H54 (cell line): Measurements from ENCODE around the gene ATF6.
"Not testable (repeated sequence)": the region's sequence is repeated elsewhere in the genome, so short reads cannot be mapped to it uniquely, and the experiment has no call there.

ENCODE experiments used
- DNase-seq: peaks from one replicate; pipeline ENCODE4 v3.0.0; 2011; ENCODE audit warnings: low spot score, mixed read lengths; ENCODE audit not compliant: insufficient read length
- FAIRE-seq: peaks from 3 replicates; lab custom pipeline; 2011; peaks lifted over from hg19 to GRCh38; lab: Jason Lieb, UNC
- POLR2A ChIP-seq: IDR thresholded peaks from 2 replicates; pipeline ENCODE4 v1.6.1; 2011; ENCODE audit warnings: low read depth, mild to moderate bottlenecking, low read length

Gene ATF6

DNA sequence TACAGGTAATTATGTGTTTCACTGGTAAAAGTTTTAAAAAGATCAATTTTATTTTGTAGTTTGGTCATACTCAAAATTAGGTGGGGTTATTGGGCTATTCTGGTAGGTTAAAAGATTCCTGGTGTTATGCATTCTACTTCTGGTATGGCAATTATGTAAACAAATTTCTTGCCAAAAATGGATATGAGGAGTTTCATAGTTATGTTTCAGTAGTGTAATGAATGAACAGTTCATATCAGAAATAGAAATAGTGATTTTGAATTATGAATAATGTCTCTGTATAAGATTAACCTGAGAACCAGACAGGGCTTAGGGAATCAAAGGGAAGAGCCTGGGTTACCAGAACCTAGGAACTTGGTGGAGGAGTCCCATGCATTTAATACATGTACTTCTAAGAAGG lies 15.9 kb downstream of the ATF6 start:
- FAIRE-seq (no peak), DNase-seq (no peak)
- TF ChIP-seq POLR2A = no peak

DNA sequence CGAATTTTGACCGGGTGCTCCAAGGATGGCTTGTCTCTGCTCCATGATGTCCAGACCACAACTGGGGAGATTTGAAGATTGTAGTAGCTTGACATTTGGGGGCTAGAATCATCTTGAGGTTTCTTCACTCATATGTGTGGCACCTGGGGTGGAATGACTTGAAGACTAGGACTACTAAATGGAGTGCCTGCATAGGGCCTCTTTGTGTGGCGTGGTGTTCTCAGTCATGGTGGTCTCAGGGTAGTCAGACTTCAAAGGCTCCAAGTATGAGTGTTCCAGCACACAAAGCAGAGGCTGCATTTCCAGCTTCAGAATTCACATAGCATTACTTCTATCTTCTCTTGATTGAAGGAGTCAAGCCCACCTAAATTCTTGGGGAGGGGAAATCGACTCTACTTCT lies 16.8 kb downstream of the ATF6 start:
- FAIRE-seq (no peak), DNase-seq (no peak)
- no peak for TF ChIP-seq POLR2A

DNA sequence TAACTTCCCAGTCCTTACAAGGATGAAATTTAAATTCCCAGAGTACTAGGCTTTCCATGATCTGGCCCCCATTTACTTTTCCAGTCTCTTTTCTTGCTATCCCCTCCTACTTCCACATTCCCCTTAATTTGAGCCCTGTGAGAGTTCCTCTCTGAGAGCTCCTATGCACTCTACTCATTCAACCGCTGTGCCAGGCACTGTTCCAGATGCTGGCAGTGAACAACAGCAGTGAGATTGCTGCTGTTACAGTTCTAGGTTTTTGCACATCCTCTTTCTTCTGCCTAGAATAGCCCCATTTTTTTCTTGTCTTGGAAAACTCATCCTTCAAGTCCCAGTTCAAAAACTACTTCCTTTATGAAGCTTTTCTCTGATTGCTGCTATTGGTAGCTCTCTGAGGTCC lies 18.8 kb downstream of the ATF6 start:
- FAIRE-seq (no peak), DNase-seq (no peak)
- TF ChIP-seq POLR2A = no peak

DNA sequence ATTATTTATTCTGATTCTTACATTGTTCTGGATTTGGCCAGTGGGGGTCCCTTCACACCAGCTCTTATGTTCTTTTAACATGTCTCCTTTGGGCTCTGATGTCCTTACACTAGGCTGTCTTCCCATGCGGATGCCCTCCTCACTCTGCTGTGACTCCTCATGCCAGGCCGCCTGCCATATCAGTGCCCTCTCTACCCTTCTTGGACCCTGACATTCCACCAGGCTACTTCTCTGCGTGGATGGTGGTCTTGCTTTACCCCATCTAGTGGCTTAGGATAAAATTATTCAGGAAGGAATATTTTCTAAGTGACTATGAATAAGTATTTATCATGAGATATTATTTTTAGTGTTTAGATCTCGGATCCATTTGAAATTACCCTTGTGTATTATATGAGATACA lies 21.2 kb downstream of the ATF6 start:
- no peak for TF ChIP-seq POLR2A
- FAIRE-seq (no peak), DNase-seq (no peak)

GRCh38 chr1:161790587-161791317 lies 24.6 kb downstream of the ATF6 start:
- no peak for TF ChIP-seq POLR2A
- no peak for FAIRE-seq

DNA sequence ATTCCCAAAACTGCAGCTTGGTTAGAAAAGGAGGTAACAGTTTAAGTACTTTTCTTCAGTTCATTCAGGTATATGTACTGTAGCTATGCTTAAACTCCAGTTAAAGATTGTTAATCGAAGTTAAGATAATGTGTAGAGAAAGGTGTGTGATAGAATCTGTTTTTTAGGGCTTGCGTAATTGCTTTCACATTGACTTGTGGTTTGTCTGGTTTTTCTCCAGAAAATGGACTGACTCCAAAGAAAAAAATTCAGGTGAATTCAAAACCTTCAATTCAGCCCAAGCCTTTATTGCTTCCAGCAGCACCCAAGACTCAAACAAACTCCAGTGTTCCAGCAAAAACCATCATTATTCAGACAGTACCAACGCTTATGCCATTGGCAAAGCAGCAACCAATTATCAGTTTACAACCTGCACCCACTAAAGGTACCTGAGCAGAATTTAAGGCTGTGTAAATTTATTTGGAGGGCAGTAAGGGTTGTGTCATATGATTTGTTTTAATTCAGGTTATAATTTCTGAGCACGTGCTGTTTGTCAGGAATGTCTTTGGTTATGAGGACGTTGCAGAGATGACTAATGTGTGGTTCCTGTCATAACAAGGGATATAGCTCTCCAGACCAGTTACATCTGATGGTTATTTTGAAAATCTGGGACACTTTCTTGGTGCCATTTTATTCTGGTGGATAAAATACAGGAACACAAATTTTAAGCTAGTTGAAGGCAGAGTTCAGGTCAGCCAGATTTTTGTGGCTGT lies 26.0 kb downstream of the ATF6 start:
- DNase-seq (no peak), FAIRE-seq (no peak)
- TF ChIP-seq POLR2A = no peak

More at GRCh38 chr1:161790587-161791317, 24.6 kb downstream of the ATF6 start:
- DNase-seq = no peak

- DNase-seq (peak; percentile 35), FAIRE-seq (peak; percentile 97)
- no peak for TF ChIP-seq POLR2A
Measured at GRCh38 chr1:161792740-161793139, 26.6 kb downstream of the ATF6 start.

- FAIRE-seq = no peak
- TF ChIP-seq POLR2A = no peak
- DNase-seq = no peak
Measured at GRCh38 chr1:161799792-161800191, 33.7 kb downstream of the ATF6 start.

DNA sequence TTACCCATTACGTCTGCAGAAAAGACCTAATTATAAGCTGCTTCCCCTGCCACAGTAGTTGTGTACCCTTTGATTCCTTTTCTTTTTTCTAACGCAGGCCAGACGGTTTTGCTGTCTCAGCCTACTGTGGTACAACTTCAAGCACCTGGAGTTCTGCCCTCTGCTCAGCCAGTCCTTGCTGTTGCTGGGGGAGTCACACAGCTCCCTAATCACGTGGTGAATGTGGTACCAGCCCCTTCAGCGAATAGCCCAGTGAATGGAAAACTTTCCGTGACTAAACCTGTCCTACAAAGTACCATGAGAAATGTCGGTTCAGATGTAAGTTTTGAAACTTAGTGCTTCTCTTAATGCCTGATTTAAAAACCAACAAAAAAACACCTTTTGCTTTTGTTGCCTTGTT lies 35.8 kb downstream of the ATF6 start:
- no peak for TF ChIP-seq POLR2A
- DNase-seq (no peak), FAIRE-seq (no peak)

DNA sequence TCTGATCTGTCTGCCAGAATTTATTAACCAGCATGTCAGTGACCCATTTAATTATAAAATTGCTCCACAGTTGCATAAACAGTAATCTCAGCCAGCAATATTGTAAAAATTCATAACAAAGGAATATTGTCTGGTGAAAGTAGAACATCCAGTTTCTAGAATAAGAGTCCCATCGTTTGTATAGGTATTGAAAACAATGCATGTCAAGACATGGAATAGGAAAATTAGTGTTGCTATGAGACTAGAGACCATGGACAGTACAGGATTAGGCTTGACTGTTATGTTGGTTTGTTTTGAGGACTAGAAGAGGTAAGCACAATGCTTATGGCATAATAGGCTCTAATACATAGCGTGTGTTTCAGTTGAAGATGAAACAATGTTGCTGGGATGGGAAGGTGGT lies 37.1 kb downstream of the ATF6 start:
- peak; percentile 70 for FAIRE-seq
- no peak for DNase-seq
- TF ChIP-seq POLR2A = no peak

- DNase-seq (no peak), FAIRE-seq (no peak)
- no peak for TF ChIP-seq POLR2A
Measured at GRCh38 chr1:161805399-161806197, 39.5 kb downstream of the ATF6 start.

- DNase-seq, FAIRE-seq: not testable (repeated sequence)
Measured at GRCh38 chr1:161809202-161809601, 43.1 kb downstream of the ATF6 start.

- DNase-seq, FAIRE-seq: not testable (repeated sequence)
Measured at GRCh38 chr1:161809656-161810055, 43.5 kb downstream of the ATF6 start.

DNA sequence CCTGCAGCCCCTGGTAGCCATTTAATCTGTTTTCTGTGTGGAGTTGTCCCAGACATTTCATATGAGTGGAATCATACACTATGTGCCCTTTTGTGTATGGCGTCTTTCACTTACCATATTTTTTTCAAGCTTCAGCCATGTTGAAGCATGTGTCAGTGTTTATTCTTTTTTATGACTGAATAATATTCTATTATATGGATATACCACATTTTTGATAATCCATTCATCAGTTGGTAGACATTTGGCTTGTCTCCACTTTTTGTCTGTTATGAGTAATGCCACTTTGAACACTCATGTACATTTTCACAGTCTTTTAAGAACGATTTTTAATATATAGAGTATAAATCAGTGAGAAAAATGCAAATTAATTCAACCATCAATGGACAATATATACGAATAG lies 44.7 kb downstream of the ATF6 start:
- TF ChIP-seq POLR2A = no peak

More for the DNA sequence above, 44.7 kb downstream of the ATF6 start:
- DNase-seq = no peak
- no peak for FAIRE-seq
